HEK293T (cell line): ENCODE results near the gene TNIP1.

Experiments
- BHLHE40 ChIP-seq: fragments of 450-650 bp; IDR thresholded peaks from 2 replicates; pipeline ENCODE4 v1.6.1; 2016; ENCODE audit warnings: mild to moderate bottlenecking, moderate library complexity, borderline replicate concordance
- FOXA1 ChIP-seq: fragments of 450-650 bp; IDR thresholded peaks from 2 replicates; pipeline ENCODE4 v1.6.1; 2016; ENCODE audit warnings: mild to moderate bottlenecking

DNA sequence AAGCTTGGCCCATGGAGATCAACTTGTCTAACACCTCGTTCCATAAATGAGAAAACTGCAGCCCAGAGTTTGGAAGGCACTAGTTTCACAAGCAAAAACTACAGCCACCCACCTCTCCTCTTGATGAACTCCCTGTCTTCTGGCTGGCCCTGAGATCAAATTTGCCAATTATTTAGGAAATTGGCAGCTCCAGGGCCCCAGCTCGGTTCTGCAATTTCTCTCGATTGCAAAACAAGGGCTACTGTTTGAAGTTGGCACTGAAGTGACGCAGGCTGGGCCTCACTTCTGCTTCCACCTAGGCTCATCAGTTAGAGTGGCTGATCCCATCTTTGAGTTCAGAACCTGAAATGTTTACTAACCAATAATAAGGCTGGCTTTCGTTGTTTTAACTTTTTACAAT, 64.1 kb downstream of the TNIP1 start:
- TF ChIP-seq FOXA1 (no peak), BHLHE40 (no peak)
